Astrocyte of the spinal cord (primary cell): Measurements from ENCODE around the gene RAP2A.

Experiments used
- DNase-seq: peaks from one replicate; pipeline ENCODE4 v3.0.0; 2011; ENCODE audit warnings: low read depth, low spot score
- H3K4me3 ChIP-seq: 2 replicates; pipeline ENCODE4 v1.5.1; 2011; ENCODE audit warnings: low read depth, mild to moderate bottlenecking, low read length, moderate library complexity
- CTCF ChIP-seq: IDR thresholded peaks from 2 replicates; pipeline ENCODE4 v1.5.1; 2012; ENCODE audit warnings: low read depth, mild to moderate bottlenecking, low read length, inconsistent platforms
- in situ Hi-C: cut with HindIII; loops from 2 replicates; pipeline ENCODE4 v1.10.0; 2017; ENCODE audit warnings: low sequenced_read_pairs

The RAP2A gene

GRCh38 chr13:97434397-97435201, 630 bp downstream of the RAP2A start:
- TF ChIP-seq CTCF = no peak
- DNase-seq = peak; percentile 37
- in situ Hi-C loops = no loop called here
- H3K4me3 ChIP-seq = peak overlapping the region; percentile 72

- TF ChIP-seq CTCF = no peak
- in situ Hi-C loops = no loop called here
- peak overlapping the region; percentile 72 for H3K4me3 ChIP-seq
- no peak for DNase-seq
These were observed 1.4 kb downstream of the RAP2A start for GRCh38 chr13:97435323-97435722.

GRCh38 chr13:97435794-97436193, 1.8 kb downstream of the RAP2A start:
- in situ Hi-C loops = no loop called here

GRCh38 chr13:97436845-97437244, 2.9 kb downstream of the RAP2A start:
- H3K4me3 ChIP-seq = no peak overlapping the region
- in situ Hi-C loops = no loop called here
- no peak for TF ChIP-seq CTCF
- no peak for DNase-seq

More at GRCh38 chr13:97435794-97436193, 1.8 kb downstream of the RAP2A start:
- peak overlapping the region; percentile 72 for H3K4me3 ChIP-seq
- peak; percentile 23 for DNase-seq
- no peak for TF ChIP-seq CTCF

GRCh38 chr13:97437729-97438128, 3.8 kb downstream of the RAP2A start:
- no peak overlapping the region for H3K4me3 ChIP-seq
- in situ Hi-C loops = no loop called here
- no peak for TF ChIP-seq CTCF
- DNase-seq = no peak

- no peak for DNase-seq
- no peak overlapping the region for H3K4me3 ChIP-seq
- in situ Hi-C loops = no loop called here
- no peak for TF ChIP-seq CTCF
These were observed 5.1 kb downstream of the RAP2A start for GRCh38 chr13:97438856-97439595.
